ENCODE results near the gene ZFHX3.

- TF ChIP-seq EP300 (IDR thresholded peaks at IDR 0.05) (no peak), CTCF (IDR thresholded peaks at IDR 0.05) (no peak)
Measured at GRCh38 chr16:73089420-73089819, 41.5 kb upstream of the ZFHX3 start.

Measured in ovary (tissue), 3 donors.